Skin of body (tissue), 2 donors: ENCODE measurements around the gene CACNG7. TPM values are rescaled to one million over a fixed set of nuclear protein-coding genes. Genes with fewer than 3 reads are reported as not detected.
A peak's percentile ranks its signal among the peaks of the same experiment; 100 is the strongest.

Experiments
- DNase-seq: peaks from one replicate; lab custom pipeline; 2025; lab: John Stamatoyannopoulos, UW
- total RNA-seq: library from RNA; depleted of rRNA; stranded (reverse); fragments of >200 nt; gene quantifications from one replicate; pipeline ENCODE4 v1.2.3, GENCODE V29; 2014

The CACNG7 gene
- total RNA-seq, 1 donor from 2014 or later: not detected

DNA sequence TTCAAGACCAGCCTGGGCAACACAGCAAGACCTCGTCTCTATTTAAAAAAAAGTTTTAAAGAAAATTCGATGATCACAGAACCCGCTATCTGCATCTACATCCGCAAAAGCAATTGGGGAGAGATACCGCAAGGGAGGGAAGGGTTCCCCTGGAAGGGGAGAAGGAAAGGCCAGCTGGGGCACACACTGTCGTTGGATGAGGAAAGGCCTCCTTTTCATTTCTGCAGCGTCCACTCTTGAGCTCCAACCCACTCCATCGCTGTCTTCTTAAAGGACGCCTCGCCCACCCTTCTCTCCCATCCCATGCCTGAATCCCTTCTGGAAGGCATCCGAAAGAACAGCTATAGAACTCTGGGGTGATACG is 30.3 kb upstream of the CACNG7 start:
- peak; percentile 47 for DNase-seq

DNA sequence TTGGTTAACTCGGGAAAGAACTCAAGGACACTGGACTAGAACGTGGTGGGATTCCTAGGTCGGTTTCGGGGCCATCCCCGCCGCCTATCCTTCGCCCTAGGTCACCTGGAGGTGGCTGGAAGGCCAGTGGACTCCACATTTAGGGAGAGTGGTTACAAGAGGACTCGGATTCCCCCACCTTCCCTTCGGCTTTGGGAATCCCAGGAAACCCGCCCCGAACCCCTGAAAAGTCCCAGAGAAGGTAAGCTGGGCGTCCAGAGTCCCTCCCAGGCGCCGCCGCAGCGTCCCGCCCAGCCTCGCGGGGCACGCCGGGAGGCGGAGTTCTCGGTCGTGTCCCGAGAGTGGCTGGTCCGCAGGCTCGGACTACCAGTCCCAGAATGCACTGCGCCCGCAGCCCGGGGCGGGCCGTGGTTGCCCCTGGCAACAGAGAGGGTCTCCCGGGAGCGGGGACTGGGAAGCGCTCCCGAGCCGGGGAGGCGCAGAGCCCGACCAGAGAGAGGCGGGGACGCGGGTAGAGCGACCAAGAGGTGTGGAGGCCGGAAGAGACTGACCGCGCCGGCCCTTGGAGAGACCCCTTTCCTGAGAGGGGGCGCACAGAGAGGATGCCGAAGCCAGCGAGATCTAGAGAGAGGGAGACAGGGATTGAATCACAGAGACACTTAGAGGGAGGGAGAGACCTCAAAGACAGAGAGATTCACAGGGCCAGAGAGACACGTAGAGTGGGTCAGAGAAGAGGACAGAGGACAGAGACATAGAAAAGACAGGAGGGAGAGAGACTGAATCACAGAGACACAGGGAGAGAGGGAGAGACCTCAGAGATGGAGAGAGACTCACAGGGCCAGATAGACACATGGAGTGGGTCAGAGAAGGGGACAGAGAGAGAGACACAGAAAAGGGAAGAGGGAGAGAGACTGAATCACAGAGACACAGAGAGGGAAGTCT is 29.7 kb upstream of the CACNG7 start:
- DNase-seq: peak; percentile 96

DNA sequence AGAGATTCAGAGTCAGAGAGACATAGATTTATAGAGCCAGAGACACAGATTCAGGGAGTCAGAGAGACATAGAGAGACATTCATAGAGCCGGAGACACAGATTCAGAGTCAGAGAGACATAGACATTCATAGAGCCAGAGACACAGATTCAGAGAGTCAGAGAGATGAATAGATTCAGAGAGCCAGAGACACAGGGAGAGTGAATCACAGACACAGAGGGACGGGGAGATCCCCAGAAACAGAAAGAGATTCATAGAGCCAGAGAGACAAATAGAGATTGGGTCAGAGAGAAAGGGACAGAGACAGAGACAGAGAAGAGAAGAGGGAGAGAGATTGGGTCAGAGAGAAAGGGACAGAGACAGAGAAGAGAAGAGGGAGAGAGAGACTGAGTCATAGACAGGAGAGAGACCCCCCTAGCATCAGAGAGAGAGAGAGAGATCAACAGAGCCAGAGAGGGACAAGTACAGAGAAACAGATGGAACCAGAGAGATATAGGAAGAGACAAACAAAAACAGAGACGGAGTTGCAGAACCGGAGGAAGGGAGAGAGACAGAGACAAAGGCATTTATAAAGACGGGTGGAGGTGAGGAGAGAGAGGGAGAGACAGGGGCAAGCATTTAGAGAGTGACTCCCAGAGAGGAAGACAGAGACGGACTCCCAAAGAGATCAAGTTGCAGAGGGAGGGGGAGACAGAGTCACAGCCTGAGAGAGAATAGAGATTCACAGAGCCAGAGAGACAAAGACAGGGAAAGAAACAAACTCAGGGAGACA is 28.2 kb upstream of the CACNG7 start:
- no peak for DNase-seq

DNA sequence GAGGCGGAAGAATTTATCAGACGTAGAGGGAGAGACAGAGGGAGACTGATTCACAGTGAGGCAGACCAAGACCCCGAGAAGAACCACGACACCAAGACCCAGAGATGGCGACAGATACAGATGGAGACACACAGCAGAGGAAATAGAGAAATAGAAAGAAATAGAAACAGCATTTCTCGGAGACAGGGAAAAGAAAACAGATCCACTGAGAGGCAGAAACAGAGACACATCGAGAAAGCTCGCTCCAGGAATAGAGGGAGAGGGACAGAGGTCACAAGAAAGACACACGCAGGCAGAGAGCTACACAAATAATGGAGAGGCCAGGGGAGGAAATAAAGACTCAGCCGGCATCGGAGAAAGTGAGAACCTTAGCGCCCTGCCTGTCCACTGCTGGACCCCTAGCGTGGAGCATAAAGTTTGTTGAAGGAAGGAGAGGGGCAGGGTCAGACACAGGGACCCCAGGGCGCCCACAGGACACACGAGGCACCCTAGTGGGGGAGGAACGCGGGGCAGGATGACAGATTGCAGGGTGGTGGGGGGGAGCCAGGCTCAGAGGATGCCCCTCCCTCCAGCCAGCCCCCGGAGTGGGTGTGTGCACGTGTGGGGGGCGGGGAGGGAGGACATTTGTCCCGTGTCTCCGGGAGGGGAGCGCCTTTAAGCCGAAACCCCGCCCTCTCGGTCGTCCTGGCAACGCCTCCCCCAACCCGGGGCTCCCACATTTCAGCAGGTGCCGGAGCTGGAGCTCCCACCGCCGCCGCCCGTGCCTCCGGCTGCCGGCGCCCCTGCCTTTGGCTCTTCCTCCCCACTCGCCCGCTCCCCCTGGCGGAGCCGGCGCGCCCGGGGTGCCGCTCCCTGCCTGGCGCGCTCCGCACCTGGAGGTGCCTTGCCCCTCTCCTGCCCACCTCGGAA is 27.3 kb upstream of the CACNG7 start, which contains the start of gene PRKCG:
TSS of gene PRKCG (plus strand) at position 716 of the 909 bp plus-strand sequence. CDS start 298 bp downstream, outside the sequence.
- DNase-seq: no peak

DNA sequence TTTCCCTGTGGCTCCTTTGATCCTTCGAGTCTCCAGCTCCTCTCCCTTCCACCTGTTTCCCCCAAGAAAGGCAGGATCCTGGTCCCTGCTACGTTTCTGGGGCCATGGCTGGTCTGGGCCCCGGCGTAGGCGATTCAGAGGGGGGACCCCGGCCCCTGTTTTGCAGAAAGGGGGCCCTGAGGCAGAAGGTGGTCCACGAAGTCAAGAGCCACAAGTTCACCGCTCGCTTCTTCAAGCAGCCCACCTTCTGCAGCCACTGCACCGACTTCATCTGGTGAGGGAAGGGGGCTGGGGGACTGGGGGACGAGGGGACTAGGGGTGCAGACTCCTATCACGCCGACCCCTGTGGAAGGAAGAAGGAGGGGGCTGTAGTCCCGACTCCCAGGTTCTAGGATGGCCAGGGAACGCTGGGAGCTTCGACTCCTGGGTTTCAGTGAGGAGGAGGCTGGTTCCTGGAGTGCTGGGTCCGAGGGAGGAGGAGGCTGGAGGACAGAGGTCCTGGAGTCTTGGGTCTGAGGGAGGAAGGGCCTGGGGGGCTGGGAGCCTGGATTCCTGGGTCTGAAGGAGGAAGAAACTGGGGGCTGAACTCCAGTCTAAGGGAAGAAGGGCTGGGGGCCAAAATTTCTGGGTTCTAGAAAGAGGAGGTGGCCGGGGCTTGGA is 26.6 kb upstream of the CACNG7 start:
- DNase-seq: no peak

- DNase-seq: no peak
Measured at GRCh38 chr19:53883231-53883661, 25.8 kb upstream of the CACNG7 start.

GRCh38 chr19:53883741-53884140 is 25.3 kb upstream of the CACNG7 start:
- DNase-seq: no peak

GRCh38 chr19:53884256-53884655 is 24.8 kb upstream of the CACNG7 start:
- DNase-seq: no peak

DNA sequence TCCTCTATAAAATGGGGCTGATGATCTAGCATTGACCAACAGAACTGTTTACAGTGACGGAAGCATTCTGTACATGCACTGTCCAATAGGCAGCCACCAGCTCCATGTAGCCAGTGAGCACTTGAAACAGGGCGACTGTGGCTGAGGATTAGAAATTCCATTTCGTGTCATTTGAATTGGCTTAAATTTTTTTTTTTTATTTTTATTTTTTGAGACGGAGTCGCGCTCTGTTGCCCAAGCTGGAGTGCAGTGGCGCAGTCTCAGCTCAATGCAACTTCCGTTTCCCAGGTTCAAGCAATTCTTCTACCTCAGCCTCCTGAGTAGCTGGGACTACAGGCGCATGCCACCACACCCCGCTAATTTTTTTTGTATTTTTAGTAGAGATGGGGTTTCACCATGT is 24.0 kb upstream of the CACNG7 start:
- no peak for DNase-seq

DNA sequence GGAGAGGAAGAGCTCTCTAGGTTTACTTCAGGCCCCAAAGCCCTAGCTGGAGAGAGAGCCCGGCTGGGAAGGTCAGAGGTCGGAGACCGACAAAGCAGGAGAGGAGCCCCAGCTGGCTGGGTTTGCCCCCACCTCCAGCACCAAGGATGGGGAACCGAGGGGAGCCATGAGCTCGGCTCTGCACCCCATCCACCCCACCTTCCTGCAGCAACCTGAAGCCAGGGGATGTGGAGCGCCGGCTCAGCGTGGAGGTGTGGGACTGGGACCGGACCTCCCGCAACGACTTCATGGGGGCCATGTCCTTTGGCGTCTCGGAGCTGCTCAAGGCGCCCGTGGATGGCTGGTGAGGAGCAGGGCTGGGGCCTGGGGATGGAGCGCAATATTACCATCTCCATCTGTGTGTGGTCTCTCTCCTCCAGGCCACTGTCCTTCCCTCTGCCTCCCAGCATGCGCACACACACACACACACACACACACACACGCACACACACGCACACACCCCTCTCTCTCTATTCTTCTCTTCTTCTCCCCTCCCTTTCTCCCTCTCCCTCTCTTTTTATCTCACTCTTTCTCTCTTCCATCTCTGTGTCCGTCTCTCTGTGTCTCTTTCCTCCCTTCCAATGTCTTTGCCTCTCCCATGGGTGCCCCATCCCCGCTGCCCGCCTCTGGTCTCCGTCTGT is 16.6 kb upstream of the CACNG7 start:
- DNase-seq: no peak

DNA sequence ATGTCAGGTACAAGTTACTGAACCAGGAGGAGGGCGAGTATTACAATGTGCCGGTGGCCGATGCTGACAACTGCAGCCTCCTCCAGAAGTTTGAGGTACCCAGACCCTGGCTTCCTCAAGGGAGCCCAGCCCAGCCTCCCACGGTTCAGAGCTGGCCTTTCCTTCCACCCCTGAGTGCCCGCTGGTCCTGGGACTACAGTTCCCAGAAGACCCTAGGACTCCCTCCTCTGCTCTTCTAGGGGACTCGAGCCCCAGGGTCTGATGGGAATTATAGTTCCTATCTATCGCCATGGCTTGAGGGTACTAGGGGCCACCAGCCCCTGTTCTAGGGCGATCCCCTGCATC is 16.1 kb upstream of the CACNG7 start:
- DNase-seq: no peak

DNA sequence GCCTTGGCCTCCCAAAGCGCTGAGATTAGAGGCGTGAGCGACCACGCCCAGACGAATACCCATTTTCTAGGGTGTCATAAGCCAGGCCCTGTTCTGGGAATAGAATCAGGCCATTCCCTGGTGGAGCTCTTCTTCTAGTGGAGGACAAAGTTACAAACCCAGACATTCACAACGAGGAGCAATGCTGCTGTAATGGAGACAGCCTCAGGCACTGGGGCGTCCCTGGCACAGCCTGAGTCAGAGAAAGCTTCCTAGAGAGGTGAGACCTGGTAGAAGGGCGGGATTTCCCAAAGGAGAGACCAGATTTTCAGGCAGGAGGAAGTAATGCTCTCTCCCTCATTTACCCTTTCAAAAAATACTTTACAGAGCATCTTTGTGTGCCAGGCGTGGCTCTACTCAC is 14.4 kb upstream of the CACNG7 start:
- no peak for DNase-seq

DNA sequence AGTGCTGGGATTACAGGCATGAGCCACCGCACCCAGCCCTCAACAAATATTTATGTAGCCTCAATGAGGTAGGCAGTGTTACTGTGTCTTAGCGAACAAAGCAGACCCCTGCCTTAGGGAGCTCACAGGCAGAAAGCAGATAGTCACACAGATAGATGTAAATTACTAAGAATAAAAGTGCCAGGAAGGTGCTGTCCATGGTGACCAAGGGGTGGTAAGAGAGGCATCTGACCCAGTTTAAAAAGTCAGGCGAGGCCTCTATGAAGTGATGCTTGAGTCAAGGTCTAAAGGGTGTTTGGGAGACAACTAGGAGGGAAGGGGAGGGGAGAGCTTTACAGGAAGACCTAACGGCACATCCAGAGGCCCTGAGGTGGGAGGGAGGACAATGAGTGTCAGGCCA is 12.4 kb upstream of the CACNG7 start:
- DNase-seq: no peak

DNA sequence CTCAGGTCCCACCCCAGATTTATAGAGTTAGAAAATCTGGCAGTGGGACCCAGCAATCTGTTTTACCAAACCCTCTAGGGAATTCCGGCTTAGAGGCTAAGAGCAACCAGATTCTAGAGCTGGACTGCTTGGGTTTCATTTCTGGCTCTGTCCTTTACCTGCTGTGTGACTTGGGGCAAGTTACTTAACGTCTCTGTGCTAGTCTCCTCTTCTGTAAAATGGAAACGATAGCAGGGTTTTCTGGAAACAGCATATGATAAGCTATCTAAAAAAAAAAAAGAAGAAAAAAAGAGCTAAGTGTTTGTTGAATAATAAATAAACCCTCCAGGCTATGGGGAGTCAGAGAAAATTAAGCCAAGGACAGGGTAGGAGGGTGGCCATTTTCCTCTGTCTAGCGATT is 11.6 kb upstream of the CACNG7 start:
- no peak for DNase-seq

GRCh38 chr19:53898166-53898565 is 10.9 kb upstream of the CACNG7 start:
- no peak for DNase-seq

DNA sequence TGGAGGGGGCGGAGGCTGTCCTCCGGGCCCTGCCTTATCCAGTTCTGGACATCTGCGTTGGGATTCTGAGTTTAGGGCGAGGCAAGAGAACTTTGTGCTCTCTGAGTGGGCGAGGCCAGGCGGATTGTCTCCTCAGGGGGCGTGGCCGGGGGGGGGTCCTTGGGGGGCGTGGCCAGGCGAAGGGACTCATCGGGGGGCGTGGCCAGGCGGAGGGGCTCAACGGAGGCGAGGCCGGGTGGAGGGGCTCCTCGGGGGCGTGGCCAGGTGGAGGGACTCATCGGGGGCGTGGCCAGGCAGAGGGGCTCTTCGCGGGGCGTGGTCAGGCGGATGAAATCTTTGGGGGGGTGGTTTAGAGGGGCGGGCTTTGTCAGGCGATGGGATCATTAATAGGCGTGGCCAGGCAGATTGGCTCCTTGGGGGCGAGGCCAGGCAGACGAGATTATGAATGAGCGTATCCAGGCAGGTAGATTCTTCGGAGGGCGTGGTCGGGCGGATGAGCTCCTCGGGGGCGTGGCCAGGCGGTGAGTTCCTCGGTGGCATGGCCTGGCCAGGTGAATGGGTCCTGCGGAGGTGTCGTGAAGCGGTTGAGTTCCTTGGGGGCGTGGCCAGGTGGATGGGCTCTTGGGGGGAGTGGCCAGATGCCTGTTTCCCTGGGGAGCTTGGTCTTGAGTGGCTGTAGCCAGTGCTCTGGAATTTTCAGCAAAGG is 10.3 kb upstream of the CACNG7 start:
- no peak for DNase-seq

DNA sequence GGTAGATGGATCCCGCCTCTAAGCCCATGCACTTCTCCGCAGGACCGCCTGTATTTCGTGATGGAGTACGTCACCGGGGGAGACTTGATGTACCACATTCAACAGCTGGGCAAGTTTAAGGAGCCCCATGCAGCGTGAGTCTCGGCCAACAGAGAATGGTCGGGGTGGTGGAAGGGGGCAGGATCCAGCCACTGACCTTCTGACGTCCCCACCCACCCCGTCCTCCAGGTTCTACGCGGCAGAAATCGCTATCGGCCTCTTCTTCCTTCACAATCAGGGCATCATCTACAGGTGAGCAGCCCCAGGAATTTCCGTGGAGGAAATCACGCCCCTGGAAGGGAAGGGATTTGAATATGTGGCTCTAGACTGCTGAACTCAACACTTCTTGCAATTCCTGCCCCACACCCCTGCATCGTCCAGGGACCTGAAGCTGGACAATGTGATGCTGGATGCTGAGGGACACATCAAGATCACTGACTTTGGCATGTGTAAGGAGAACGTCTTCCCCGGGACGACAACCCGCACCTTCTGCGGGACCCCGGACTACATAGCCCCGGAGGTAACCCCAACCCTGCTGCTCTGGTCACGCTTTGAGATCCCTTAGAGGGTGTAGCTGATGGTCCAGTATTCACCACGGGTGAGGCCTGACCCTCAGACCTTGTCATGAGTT is 8.8 kb upstream of the CACNG7 start:
- no peak for DNase-seq

DNA sequence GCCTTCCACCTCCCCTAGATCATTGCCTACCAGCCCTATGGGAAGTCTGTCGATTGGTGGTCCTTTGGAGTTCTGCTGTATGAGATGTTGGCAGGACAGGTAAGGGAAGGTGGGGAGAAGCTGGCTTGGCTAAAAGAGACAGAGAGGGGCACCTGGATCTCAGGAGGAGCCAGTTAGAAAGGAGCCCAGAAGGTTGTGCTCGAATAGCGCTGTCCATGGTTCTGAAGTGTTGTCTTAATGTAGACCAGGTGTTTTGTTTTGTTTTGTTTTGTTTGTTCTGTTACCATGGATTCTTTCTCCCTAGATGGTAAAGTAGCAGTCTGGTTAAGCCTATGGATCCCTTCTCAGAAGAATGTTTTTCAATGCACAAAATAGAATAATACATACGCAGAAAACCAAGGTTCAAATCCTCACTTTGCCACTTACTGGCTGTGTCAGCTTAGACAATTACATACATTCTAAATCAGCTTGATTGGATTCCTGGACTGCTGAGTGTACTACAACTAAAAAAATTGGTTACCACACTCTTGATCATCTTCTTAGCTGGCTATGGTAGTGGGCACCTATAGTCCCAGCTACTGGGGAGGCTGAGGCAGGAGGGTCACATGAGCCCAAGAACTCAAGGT is 5.9 kb upstream of the CACNG7 start:
- DNase-seq: peak; percentile 10

DNA sequence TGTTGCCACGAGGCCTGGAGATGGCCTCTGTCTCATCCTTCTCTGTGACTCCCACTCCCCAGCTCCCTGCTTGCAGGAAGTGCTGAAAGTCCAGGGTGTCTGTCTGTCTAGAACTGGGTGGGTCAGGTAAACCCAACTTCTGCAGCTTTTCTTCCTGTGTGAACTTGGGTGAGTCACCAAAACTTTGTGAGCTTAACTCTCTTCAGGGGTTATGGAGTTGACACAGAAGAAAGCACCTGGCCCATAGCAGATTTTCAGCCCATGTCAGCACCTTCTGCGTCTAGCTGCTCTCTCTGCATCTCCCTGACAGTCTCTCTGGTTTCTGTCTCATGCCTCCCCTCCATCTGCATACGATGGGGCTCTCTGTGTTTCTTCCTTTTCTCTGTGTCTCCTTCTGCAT is 4.2 kb upstream of the CACNG7 start:
- DNase-seq: no peak
